Left ventricle myocardium superior (tissue), 1 donor: ENCODE measurements around the gene UGT1A10. TPM values are rescaled to one million over a fixed set of nuclear protein-coding genes. Genes with fewer than 3 reads are reported as not detected.

ENCODE experiments used
- ATAC-seq: fragments of 200-7000 bp; cut with Tn5 transposase; one replicate; pipeline ENCODE4 v1.9.1; 2020; ENCODE audit warnings: mild to moderate bottlenecking, moderate library complexity
- DNase-seq: peaks from one replicate; pipeline ENCODE4 v3.0.0-alpha.2; 2020
- intact Hi-C: fragments of 100-400 bp; cut with micrococcal nuclease; formaldehyde crosslinking; loops from one replicate; pipeline ENCODE4 v1.11.0; 2022
- total RNA-seq: library from RNA; stranded (reverse); fragmentation: NEBNext Ultra II Directional; extraction: Animal tissue kit (Norgen Biotek cat#: 25700); gene quantifications from one replicate; pipeline ENCODE4 v1.2.1, GENCODE V29; 2021
- donor health status: DM: no; HTN: yes; CAD: no; lungs with severe emphysema.

The UGT1A10 gene
- total RNA-seq, 1 donor from 2014 or later = not detected

GRCh38 chr2:233761040-233761769 is 125.0 kb downstream of the UGT1A10 start:
- DNase-seq = no peak
- intact Hi-C loops = no loop called here
- ATAC-seq = no peak

- ATAC-seq = no peak
- DNase-seq = no peak
- intact Hi-C loops = no loop called here
Measured at GRCh38 chr2:233764264-233764663, 128.0 kb downstream of the UGT1A10 start.

GRCh38 chr2:233764761-233765160 is 128.5 kb downstream of the UGT1A10 start:
- no peak for DNase-seq
- intact Hi-C loops = no loop called here
- no peak for ATAC-seq

- intact Hi-C loops = no loop called here
- ATAC-seq (no peak), DNase-seq (no peak)
Measured at GRCh38 chr2:233766416-233766815, 130.2 kb downstream of the UGT1A10 start.

- intact Hi-C loops = no loop called here
- DNase-seq (no peak), ATAC-seq (no peak)
Measured at GRCh38 chr2:233768076-233768475, 131.8 kb downstream of the UGT1A10 start.

GRCh38 chr2:233769260-233769659 is 133.0 kb downstream of the UGT1A10 start:
- ATAC-seq (no peak), DNase-seq (no peak)
- intact Hi-C loops = no loop called here

GRCh38 chr2:233772153-233772552 is 135.9 kb downstream of the UGT1A10 start:
- ATAC-seq = no peak
- DNase-seq = no peak
- intact Hi-C loops = no loop called here

GRCh38 chr2:233772583-233772982 is 136.3 kb downstream of the UGT1A10 start:
- intact Hi-C loops = no loop called here
- DNase-seq (no peak), ATAC-seq (no peak)

GRCh38 chr2:233773854-233774253 is 137.6 kb downstream of the UGT1A10 start:
- intact Hi-C loops = no loop called here
- DNase-seq = no peak
- ATAC-seq = no peak

GRCh38 chr2:233775414-233775813 is 139.2 kb downstream of the UGT1A10 start:
- ATAC-seq (no peak), DNase-seq (no peak)
- intact Hi-C loops = no loop called here

- no peak for DNase-seq
- intact Hi-C loops = no loop called here
- ATAC-seq = no peak
Measured at GRCh38 chr2:233778030-233778429, 141.8 kb downstream of the UGT1A10 start, which contains the start of gene MROH2A. Gene MROH2A, plus strand, starts transcription at chr2:233778330. Its CDS starts 1,029 bp downstream, at chr2:233779359.

- DNase-seq (no peak), ATAC-seq (no peak)
- intact Hi-C loops = no loop called here
Measured at GRCh38 chr2:233779722-233780121, 143.5 kb downstream of the UGT1A10 start.

- intact Hi-C loops = no loop called here
- ATAC-seq (no peak), DNase-seq (no peak)
Measured at GRCh38 chr2:233780771-233781170, 144.5 kb downstream of the UGT1A10 start.

GRCh38 chr2:233789554-233789953 is 153.3 kb downstream of the UGT1A10 start:
- ATAC-seq (no peak), DNase-seq (no peak)
- intact Hi-C loops = no loop called here

- ATAC-seq = no peak
- intact Hi-C loops = no loop called here
- DNase-seq = no peak
Measured at GRCh38 chr2:233791151-233791882, 155.1 kb downstream of the UGT1A10 start.

GRCh38 chr2:233791883-233792329 is 155.7 kb downstream of the UGT1A10 start:
- ATAC-seq = no peak
- intact Hi-C loops = no loop called here
- DNase-seq = no peak

GRCh38 chr2:233792720-233793119 is 156.5 kb downstream of the UGT1A10 start:
- ATAC-seq = no peak
- intact Hi-C loops = no loop called here

GRCh38 chr2:233793465-233794127 is 157.3 kb downstream of the UGT1A10 start:
- ATAC-seq (no peak), DNase-seq (no peak)
- intact Hi-C loops = no loop called here

More at GRCh38 chr2:233792720-233793119, 156.5 kb downstream of the UGT1A10 start:
- DNase-seq = no peak

GRCh38 chr2:233794128-233794658 is 157.9 kb downstream of the UGT1A10 start:
- DNase-seq (no peak), ATAC-seq (no peak)
- intact Hi-C loops = no loop called here

GRCh38 chr2:233795735-233796171 is 159.5 kb downstream of the UGT1A10 start:
- intact Hi-C loops = no loop called here
- ATAC-seq = no peak
- no peak for DNase-seq
